H1 (cell line): ENCODE data around the gene URM1. TPM values are rescaled to one million over a fixed set of nuclear protein-coding genes. Genes with fewer than 3 reads are reported as not detected.
A peak's percentile ranks its signal among the peaks of the same experiment; 100 is the strongest.

Experiments used
- CHD2 ChIP-seq: IDR thresholded peaks from 2 replicates; pipeline ENCODE4 v1.6.1; 2012; ENCODE audit warnings: low read length, improper control_type of control experiment
- CHD7 ChIP-seq: fragments of 300-600 bp; sonication (generic); IDR thresholded peaks from 2 replicates; pipeline ENCODE4 v1.7.1; 2012; ENCODE audit warnings: low read length, moderate library complexity, mild to moderate bottlenecking, inconsistent platforms; ENCODE audit not compliant: insufficient replicate concordance
- CTCF ChIP-seq, 3 experiments: IDR thresholded peaks; 1 replicate in 2 of 3; 2 replicates in 1 of 3; pipeline versions ENCODE4 v1.5.1 to v1.6.1; 2011; ENCODE audit warnings: low read length in 3 of 3, mild to moderate bottlenecking in 3 of 3, inconsistent platforms in 2 of 3, low read depth in 1 of 3, moderate library complexity in 1 of 3; ENCODE audit not compliant: insufficient read depth in 1 of 3; ENCODE audit errors: control extremely low read depth in 1 of 3
- HDAC2 ChIP-seq, 2 experiments: fragments of 300-600 bp in 1 of 2; sonication (generic) in 1 of 2; IDR thresholded peaks; 2 replicates each; pipeline ENCODE4 v1.6.1; 2011 to 2012; ENCODE audit warnings: low read depth in 2 of 2, low read length in 2 of 2, mild to moderate bottlenecking in 2 of 2, moderate library complexity in 2 of 2, borderline replicate concordance in 1 of 2, inconsistent platforms in 1 of 2
- SP2 ChIP-seq: IDR thresholded peaks from 2 replicates; pipeline ENCODE4 v1.6.1; 2012; ENCODE audit warnings: mild to moderate bottlenecking, low read length, inconsistent platforms
- ZNF274 ChIP-seq: IDR thresholded peaks from 2 replicates; pipeline ENCODE4 v1.7.0; 2012; ENCODE audit warnings: low read length, borderline replicate concordance; ENCODE audit errors: extremely low read depth
- polyA plus RNA-seq, 7 experiments: library from polyadenylated mRNA; depleted of rRNA in 3 of 7; stranded (reverse) in 5 of 7; unstranded in 2 of 7; fragments of >200 nt in 5 of 7; fragments of 200-250 nt in 2 of 7; gene quantifications; 1 replicate in 5 of 7; 2 replicates in 1 of 7; 4 replicates in 1 of 7; pipeline versions ENCODE4 v1.2.1 to v1.2.3, GENCODE V29; 2011 to 2013; ENCODE audit warnings: missing spikeins in 2 of 7, mixed read lengths in 2 of 7
- total RNA-seq: library from RNA; stranded (reverse); fragmentation: NEBNext Ultra II Directional; extraction: Animal tissue kit (Norgen Biotek cat#: 25700); gene quantifications from 2 replicates; pipeline ENCODE4 v1.2.1, GENCODE V29; 2021

URM1 gene
- total and polyA plus RNA-seq, 2 of the 8 experiments (the other 6 are each of a cell fraction or from before 2014, with no cell fraction given), result 58.3 to 62.3 TPM

GRCh38 chr9:128341435-128341849 is 29.7 kb upstream of the URM1 start (continued):
- TF ChIP-seq ZNF274 (no peak), CHD2 (no peak), CTCF (IDR thresholded peaks at IDR 0.05; ENCODE audit: control extremely low read depth in 1 of 3, insufficient read depth in 1 of 3, low read depth in 1 of 3, low read length in 3 of 3) (peak; percentile 65 to 81 (median 76)), SP2 (no peak), CHD7 (no peak), HDAC2 (IDR thresholded peaks at IDR 0.05; ENCODE audit: borderline replicate concordance in 1 of 2, low read depth in 2 of 2, low read length in 2 of 2) (no peak)
